HG03460 (cell line): Measurements from ENCODE around the gene A1BG.

ENCODE experiments used
- ATAC-seq: cut with Tn5 transposase; IDR thresholded peaks from one replicate; pipeline ENCODE4 v1.9.1; 2021; ENCODE audit not compliant: unreplicated experiment

A1BG gene

DNA sequence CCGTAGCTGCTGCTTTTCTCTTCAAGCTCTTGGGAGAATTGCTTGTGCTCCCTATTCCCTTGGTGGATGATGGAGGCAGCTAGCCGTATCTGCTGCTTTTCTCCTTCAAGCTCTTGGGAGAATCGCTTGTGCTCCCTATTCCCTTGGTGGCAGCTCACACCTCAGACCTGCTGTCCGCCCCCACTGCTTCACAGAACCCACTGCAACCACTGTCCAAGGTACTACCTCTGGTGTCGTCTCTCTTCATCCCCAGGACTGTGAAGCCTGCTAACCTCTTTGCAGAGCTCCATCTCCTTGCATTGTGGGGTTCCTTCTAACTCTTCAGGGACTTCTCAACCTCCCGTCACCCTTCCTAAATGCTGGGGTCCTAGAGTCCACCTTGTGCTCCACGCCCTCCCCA, 52.7 kb downstream of the A1BG start:
- ATAC-seq: no peak

DNA sequence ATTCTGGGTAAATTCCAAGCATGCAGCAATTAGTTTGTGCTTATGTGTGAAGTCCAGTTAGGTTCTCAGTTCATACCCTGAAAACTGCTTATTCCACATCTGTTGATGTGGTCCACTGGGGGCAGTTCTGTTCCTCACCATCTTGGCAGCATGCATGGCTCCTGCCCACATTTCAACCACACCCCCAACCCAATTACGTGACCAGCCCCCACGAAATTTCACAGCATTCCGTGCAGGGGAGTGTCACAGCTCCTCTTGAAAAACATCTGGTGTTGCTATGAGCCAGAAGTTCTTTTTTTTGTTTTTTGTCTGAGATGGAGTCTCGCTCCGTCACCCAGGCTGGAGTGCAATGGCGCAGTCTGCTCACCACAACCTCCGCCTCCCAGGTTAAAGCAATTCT, 57.2 kb downstream of the A1BG start:
- ATAC-seq: no peak
